ENCODE results near the gene ST8SIA1.

GRCh38 chr12:22163594-22163993 is 170.9 kb downstream of the ST8SIA1 start:
- TF ChIP-seq POLR2AphosphoS5 (IDR thresholded peaks at IDR 0.05; ENCODE audit: low read depth, low read length) = no peak
- TF ChIP-seq POLR2A (IDR thresholded peaks at IDR 0.05; ENCODE audit: low read depth, low read length) = no peak
- TF ChIP-seq TAF1 (IDR thresholded peaks at IDR 0.05; ENCODE audit: low read depth, low read length) = no peak
- TF ChIP-seq SPI1 (IDR thresholded peaks at IDR 0.05; ENCODE audit: low read depth, low read length) = no peak
- TF ChIP-seq PAX5 (IDR thresholded peaks at IDR 0.05; ENCODE audit: insufficient read depth, low read length, severe bottlenecking) = no peak

Measured in GM12891 (cell line).